Endothelial cell of umbilical vein (primary cell): ENCODE measurements around the gene KISS1R. TPM values are rescaled to one million over a fixed set of nuclear protein-coding genes. Genes with fewer than 3 reads are reported as not detected.

Source experiments
- BruUV-seq: library from RNA; stranded (reverse); fragments of 400-500 nt; replicated peaks from 2 replicates; lab custom pipeline; 2021; lab: Mats Ljungman, UMichigan
- CTCF ChIA-PET: fragments of 300-600, 350-600 bp; sonication (Branson Sonifier 250); formaldehyde crosslinking; loops from one replicate; lab custom pipeline; 2021; ENCODE audit warnings: antibody characterized with exemption, inconsistent platforms; lab: Charles Lee
- POLR2A ChIA-PET: fragments of 300-600, 350-600 bp; sonication (Branson Sonifier 250); formaldehyde crosslinking; loops from one replicate; lab custom pipeline; 2021; ENCODE audit warnings: antibody characterized with exemption, inconsistent platforms; lab: Charles Lee
- DNase-seq: peaks from one replicate; pipeline ENCODE4 v3.0.0-alpha.2; 2011; ENCODE audit warnings: low read depth, low spot score
- FAIRE-seq: peaks from 2 replicates; lab custom pipeline; 2011; peaks lifted over from hg19 to GRCh38; lab: Jason Lieb, UNC
- H2AFZ ChIP-seq: 2 replicates; pipeline ENCODE4 v1.6.0; 2012; ENCODE audit warnings: low read depth, low read length, control low read depth, inconsistent platforms
- H3K27ac ChIP-seq: 2 replicates; pipeline ENCODE4 v1.5.1; 2011; ENCODE audit warnings: low read depth, mild to moderate bottlenecking, control low read depth, low read length, moderate library complexity; ENCODE audit not compliant: insufficient read depth
- H3K27me3 ChIP-seq, 2 experiments: 2 replicates each; pipeline versions ENCODE4 v1.6.0 to v1.6.1; 2011; ENCODE audit warnings: low read length in 2 of 2, mixed read lengths in 1 of 2; ENCODE audit not compliant: control insufficient read depth in 2 of 2, insufficient read depth in 2 of 2
- H3K36me3 ChIP-seq, 2 experiments: 2 replicates in 1 of 2; 3 replicates in 1 of 2; pipeline ENCODE4 v1.5.1; 2011; ENCODE audit warnings: low read length in 2 of 2, mild to moderate bottlenecking in 1 of 2, moderate library complexity in 1 of 2; ENCODE audit not compliant: control insufficient read depth in 2 of 2, insufficient read depth in 2 of 2; ENCODE audit errors: extremely low read depth in 1 of 2
- H3K4me1 ChIP-seq: 3 replicates; pipeline ENCODE4 v1.5.1; 2011; ENCODE audit warnings: mild to moderate bottlenecking, low read length; ENCODE audit not compliant: control insufficient read depth, insufficient read depth; ENCODE audit errors: extremely low read depth
- H3K4me2 ChIP-seq: 2 replicates; pipeline ENCODE4 v1.6.1; 2011; ENCODE audit warnings: low read length, control low read depth, mixed read lengths; ENCODE audit not compliant: insufficient read depth
- H3K4me3 ChIP-seq, 3 experiments: fragments of 200-600 bp in 1 of 3; sonication (generic), shearing (Covaris generic) in 1 of 3; replicated peaks in 1 of 3; 2 replicates each; pipeline ENCODE4 v1.5.1; 2011 to 2016; ENCODE audit warnings: control low read depth in 3 of 3, low read length in 3 of 3, mild to moderate bottlenecking in 2 of 3, inconsistent platforms in 1 of 3, low read depth in 1 of 3, moderate library complexity in 1 of 3; ENCODE audit not compliant: insufficient read depth in 1 of 3
- H3K79me2 ChIP-seq: 2 replicates; pipeline ENCODE4 v1.6.0; 2012; ENCODE audit warnings: low read length, inconsistent platforms; ENCODE audit not compliant: control insufficient read depth, insufficient read depth
- H3K9ac ChIP-seq: replicated peaks from 2 replicates; pipeline ENCODE3; 2011; ENCODE audit warnings: low read length, control low read depth; ENCODE audit not compliant: insufficient read depth; ENCODE audit errors: extremely low read depth
- H3K9me1 ChIP-seq: replicated peaks from 3 replicates; pipeline ENCODE4 v1.6.0; 2011; ENCODE audit warnings: mild to moderate bottlenecking, low read length; ENCODE audit not compliant: control insufficient read depth, insufficient read depth; ENCODE audit errors: extremely low read depth
- H3K9me3 ChIP-seq: replicated peaks from 2 replicates; pipeline ENCODE4 v1.5.1; 2012; ENCODE audit warnings: low read length, inconsistent platforms; ENCODE audit not compliant: control insufficient read depth, insufficient read depth
- H4K20me1 ChIP-seq: replicated peaks from 2 replicates; pipeline ENCODE3; 2011; ENCODE audit warnings: mild to moderate bottlenecking, low read length; ENCODE audit not compliant: control insufficient read depth, insufficient read depth; ENCODE audit errors: extremely low read depth
- EZH2 ChIP-seq: IDR thresholded peaks from 2 replicates; pipeline ENCODE4 v1.6.1; 2012; ENCODE audit warnings: borderline replicate concordance, low read depth, mild to moderate bottlenecking, moderate library complexity, low read length, inconsistent platforms; ENCODE audit not compliant: severe bottlenecking
- FOS ChIP-seq: IDR thresholded peaks from 2 replicates; pipeline ENCODE4 v1.6.1; 2011; ENCODE audit warnings: mild to moderate bottlenecking, low read length, moderate library complexity, borderline replicate concordance; ENCODE audit not compliant: insufficient read depth
- GATA2 ChIP-seq: IDR thresholded peaks from 2 replicates; pipeline ENCODE4 v1.7.0; 2011; ENCODE audit warnings: low read depth, mild to moderate bottlenecking, moderate library complexity, mixed read lengths, low read length; ENCODE audit not compliant: insufficient read length, insufficient read depth
- JUN ChIP-seq: IDR thresholded peaks from 2 replicates; pipeline ENCODE4 v1.6.1; 2011; ENCODE audit warnings: borderline replicate concordance, low read depth; ENCODE audit not compliant: insufficient read length, insufficient read depth
- MAX ChIP-seq: IDR thresholded peaks from 2 replicates; pipeline ENCODE4 v1.6.1; 2011; ENCODE audit not compliant: insufficient read depth, insufficient read length
- MYC ChIP-seq: IDR thresholded peaks from one replicate; pipeline ENCODE4 v1.6.1; 2011; ENCODE audit warnings: mild to moderate bottlenecking, low read depth, low read length
- dilution Hi-C: fragments of 300-500 bp; cut with MboI; formaldehyde crosslinking; loops from one replicate; pipeline ENCODE4 v1.15.0; 2019; ENCODE audit warnings: low sequenced_read_pairs; ENCODE audit not compliant: extremely low pct_ligation_motif_present
- intact Hi-C: fragments of 100-400 bp; cut with micrococcal nuclease; formaldehyde crosslinking; loops from one replicate; pipeline ENCODE4 v1.10.0; 2022
- polyA plus RNA-seq, 4 experiments: library from polyadenylated mRNA; depleted of rRNA in 3 of 4; stranded (reverse) in 3 of 4; unstranded in 1 of 4; fragments of >200 nt; gene quantifications; 2 replicates each; pipeline versions ENCODE4 v1.2.1 to v1.2.3, GENCODE V29; 2011 to 2012; ENCODE audit warnings: missing spikeins in 1 of 4
- total RNA-seq: library from RNA; stranded (reverse); gene quantifications from 2 replicates; pipeline ENCODE4 v1.2.3, GENCODE V29; 2021
- TF ChIP-seq, protein P1 (sequence below), 2 donors: IDR thresholded peaks; 1 replicate in 1 of 2; 2 replicates in 1 of 2; pipeline ENCODE4 v1.5.1; 2011; ENCODE audit warnings: low read length in 2 of 2, mild to moderate bottlenecking in 2 of 2, moderate library complexity in 2 of 2, control low read depth in 1 of 2, inconsistent platforms in 1 of 2, low read depth in 1 of 2; ENCODE audit not compliant: insufficient read depth in 1 of 2; ENCODE audit errors: extremely low read depth in 1 of 2

The KISS1R gene
- total and polyA plus RNA-seq, 2 donors (not counting 3 experiments of a cell fraction or from before 2014, with no cell fraction given), result not detected

GRCh38 chr19:964116-964520 is 47.0 kb downstream of the KISS1R start:
- peaks cover 2 to 7% of the 10 kb centered on the region in 2 experiments for H3K36me3 ChIP-seq
- no peaks in the 10 kb centered on the region for H4K20me1 ChIP-seq
- ChIA-PET POLR2A (no interaction called here), CTCF (no interaction called here)
- no peaks in the 10 kb centered on the region for H3K9me3 ChIP-seq
- dilution Hi-C loops (no loop called here), intact Hi-C loops (no loop called here)
- no peaks in the 10 kb centered on the region for H3K4me1 ChIP-seq
- FAIRE-seq, result no peak
- H3K27ac ChIP-seq, result no peak overlapping the region
- no TSS peak for BruUV-seq
- TF ChIP-seq EZH2 (no peak), MAX (no peak), GATA2 (no peak), FOS (no peak), JUN (no peak), MYC (no peak)
- TF ChIP-seq, protein P1, sequence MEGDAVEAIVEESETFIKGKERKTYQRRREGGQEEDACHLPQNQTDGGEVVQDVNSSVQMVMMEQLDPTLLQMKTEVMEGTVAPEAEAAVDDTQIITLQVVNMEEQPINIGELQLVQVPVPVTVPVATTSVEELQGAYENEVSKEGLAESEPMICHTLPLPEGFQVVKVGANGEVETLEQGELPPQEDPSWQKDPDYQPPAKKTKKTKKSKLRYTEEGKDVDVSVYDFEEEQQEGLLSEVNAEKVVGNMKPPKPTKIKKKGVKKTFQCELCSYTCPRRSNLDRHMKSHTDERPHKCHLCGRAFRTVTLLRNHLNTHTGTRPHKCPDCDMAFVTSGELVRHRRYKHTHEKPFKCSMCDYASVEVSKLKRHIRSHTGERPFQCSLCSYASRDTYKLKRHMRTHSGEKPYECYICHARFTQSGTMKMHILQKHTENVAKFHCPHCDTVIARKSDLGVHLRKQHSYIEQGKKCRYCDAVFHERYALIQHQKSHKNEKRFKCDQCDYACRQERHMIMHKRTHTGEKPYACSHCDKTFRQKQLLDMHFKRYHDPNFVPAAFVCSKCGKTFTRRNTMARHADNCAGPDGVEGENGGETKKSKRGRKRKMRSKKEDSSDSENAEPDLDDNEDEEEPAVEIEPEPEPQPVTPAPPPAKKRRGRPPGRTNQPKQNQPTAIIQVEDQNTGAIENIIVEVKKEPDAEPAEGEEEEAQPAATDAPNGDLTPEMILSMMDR (IDR thresholded peaks at IDR 0.05; ENCODE audit: extremely low read depth in 1 of 2, insufficient read depth in 1 of 2, low read depth in 1 of 2, low read length in 2 of 2), result no peak
- no peaks in the 10 kb centered on the region for H3K27me3 ChIP-seq
- DNase-seq, result no peak
- H3K9me1 ChIP-seq, result no peaks in the 10 kb centered on the region
- no peak overlapping the region for H3K4me2 ChIP-seq
- H2AFZ ChIP-seq, result no peak overlapping the region
- no peak overlapping the region for H3K9ac ChIP-seq
- no peak overlapping the region for H3K4me3 ChIP-seq
- H3K79me2 ChIP-seq, result no peaks in the 10 kb centered on the region
